Measurements from ENCODE around the gene CHKA. TPM values are rescaled to one million over a fixed set of nuclear protein-coding genes. Genes with fewer than 3 reads are reported as not detected.

CHKA gene
- total RNA-seq, 4 donors from 2014 or later: 7.8 to 21.4 (median 15.3) TPM

- no peaks in the 10 kb centered on the region for H3K9me3 ChIP-seq
- peaks cover 50% of the 10 kb centered on the region for H3K36me3 ChIP-seq
- TF ChIP-seq CTCF (IDR thresholded peaks at IDR 0.05): no peak
- no peak for TF ChIP-seq POLR2A (IDR thresholded peaks at IDR 0.05)
- no peak for TF ChIP-seq POLR2AphosphoS5 (IDR thresholded peaks at IDR 0.05)
- no peak for DNase-seq (ENCODE audit: low spot score in 2 of 2)
- 91% methylated on average over 7 of the region's 7 CpGs for WGBS
- no peak overlapping the region for H3K27ac ChIP-seq
- H3K4me3 ChIP-seq: no peak overlapping the region
- H3K27me3 ChIP-seq: no peaks in the 10 kb centered on the region
- H3K4me1 ChIP-seq: no peaks in the 10 kb centered on the region
Measured at GRCh38 chr11:68061508-68061907, 59.7 kb downstream of the CHKA start.

GRCh38 chr11:68057807-68058206 lies 63.4 kb downstream of the CHKA start:
- no peak for DNase-seq (ENCODE audit: low spot score in 2 of 2)
- 95% methylated on average over 4 of the region's 4 CpGs for WGBS
- Histone ChIP-seq H3K27me3 (no peaks in the 10 kb centered on the region), H3K36me3 (peaks cover 20% of the 10 kb centered on the region), H3K27ac (no peak overlapping the region), H3K4me3 (no peak overlapping the region), H3K9me3 (no peaks in the 10 kb centered on the region), H3K4me1 (no peaks in the 10 kb centered on the region)
- TF ChIP-seq POLR2AphosphoS5 (IDR thresholded peaks at IDR 0.05): no peak
- TF ChIP-seq CTCF (IDR thresholded peaks at IDR 0.05): no peak
- no peak for TF ChIP-seq EP300 (IDR thresholded peaks at IDR 0.05)
- TF ChIP-seq POLR2A (IDR thresholded peaks at IDR 0.05): no peak

- TF ChIP-seq EP300 (IDR thresholded peaks at IDR 0.05) (no peak), POLR2A (IDR thresholded peaks at IDR 0.05) (no peak), CTCF (IDR thresholded peaks at IDR 0.05) (no peak), POLR2AphosphoS5 (IDR thresholded peaks at IDR 0.05) (no peak)
- Histone ChIP-seq H3K4me1 (no peaks in the 10 kb centered on the region), H3K9me3 (no peaks in the 10 kb centered on the region), H3K27me3 (no peaks in the 10 kb centered on the region), H3K27ac (no peak overlapping the region), H3K36me3 (peaks cover 17% of the 10 kb centered on the region), H3K4me3 (no peak overlapping the region)
- 91% methylated on average over 12 of the region's 12 CpGs for WGBS
- DNase-seq (ENCODE audit: low spot score in 2 of 2): no peak
Measured at GRCh38 chr11:68056317-68057285, 64.6 kb downstream of the CHKA start.

- no peaks in the 10 kb centered on the region for H3K9me3 ChIP-seq
- H3K36me3 ChIP-seq: peaks cover 34% of the 10 kb centered on the region
- no peak overlapping the region for H3K4me3 ChIP-seq
- TF ChIP-seq POLR2AphosphoS5 (IDR thresholded peaks at IDR 0.05) (no peak), CTCF (IDR thresholded peaks at IDR 0.05) (no peak), POLR2A (IDR thresholded peaks at IDR 0.05) (no peak), EP300 (IDR thresholded peaks at IDR 0.05) (no peak)
- DNase-seq (ENCODE audit: low spot score in 2 of 2): peak in 1 of 2 donors; percentile 77
- 90% methylated on average over 9 of the region's 11 CpGs for WGBS
- H3K4me1 ChIP-seq: no peaks in the 10 kb centered on the region
- H3K27ac ChIP-seq: no peak overlapping the region
- no peaks in the 10 kb centered on the region for H3K27me3 ChIP-seq
Measured at GRCh38 chr11:68053981-68054812, 67.0 kb downstream of the CHKA start.

GRCh38 chr11:68053117-68053516 lies 68.1 kb downstream of the CHKA start:
- Histone ChIP-seq H3K9me3 (no peaks in the 10 kb centered on the region), H3K36me3 (peaks cover 45% of the 10 kb centered on the region), H3K4me1 (no peaks in the 10 kb centered on the region), H3K4me3 (no peak overlapping the region), H3K27ac (no peak overlapping the region), H3K27me3 (no peaks in the 10 kb centered on the region)
- 70% methylated on average over 5 of the region's 9 CpGs for WGBS
- DNase-seq (ENCODE audit: low spot score in 2 of 2): peak in 1 of 2 donors; percentile 63
- no peak for TF ChIP-seq EP300 (IDR thresholded peaks at IDR 0.05)
- TF ChIP-seq POLR2AphosphoS5 (IDR thresholded peaks at IDR 0.05): no peak
- no peak for TF ChIP-seq POLR2A (IDR thresholded peaks at IDR 0.05)

All from suprapubic skin (tissue), 4 donors.